SJSA1 (cell line): Measurements from ENCODE around the gene ZNF662. TPM values are rescaled to one million over a fixed set of nuclear protein-coding genes. Genes with fewer than 3 reads are reported as not detected.
A peak's percentile ranks its signal among the peaks of the same experiment; 100 is the strongest.

Experiments
- DNase-seq, 2 experiments: peaks; one replicate each; pipeline ENCODE4 v3.0.0-alpha.2; 2015 to 2020; ENCODE audit warnings: low spot score in 2 of 2, low read depth in 1 of 2
- H3K27ac ChIP-seq: fragments of 250-450 bp; sonication (Bioruptor Pico); 2 replicates; pipeline ENCODE4 v1.5.1; 2020; ENCODE audit warnings: mild to moderate bottlenecking, moderate library complexity
- H3K27me3 ChIP-seq: fragments of 250-450 bp; sonication (Bioruptor Pico); replicated peaks from 2 replicates; pipeline ENCODE4 v1.5.1; 2020; ENCODE audit warnings: mild to moderate bottlenecking, moderate library complexity
- H3K36me3 ChIP-seq: fragments of 250-450 bp; sonication (Bioruptor Pico); 2 replicates; pipeline ENCODE4 v1.5.1; 2020; ENCODE audit warnings: mild to moderate bottlenecking
- H3K4me1 ChIP-seq: fragments of 250-450 bp; sonication (Bioruptor Pico); replicated peaks from 2 replicates; pipeline ENCODE4 v1.6.1; 2021; ENCODE audit warnings: mild to moderate bottlenecking
- H3K4me3 ChIP-seq: fragments of 250-450 bp; sonication (Bioruptor Pico); 2 replicates; pipeline ENCODE4 v1.5.1; 2020; ENCODE audit warnings: mild to moderate bottlenecking
- H3K9me3 ChIP-seq: fragments of 250-450 bp; sonication (Bioruptor Pico); replicated peaks from 2 replicates; pipeline ENCODE4 v1.5.1; 2020; ENCODE audit warnings: mild to moderate bottlenecking
- total RNA-seq: library from RNA; depleted of rRNA; stranded (reverse); fragments of >200 nt; shearing (Covaris generic); gene quantifications from 2 replicates; pipeline ENCODE4 v1.2.3, GENCODE V29; 2014; rRNA removed

ZNF662 gene
- total RNA-seq, 1 experiment from 2014 or later: not detected

- no peak for DNase-seq
- Histone ChIP-seq H3K36me3 (no peaks in the 10 kb centered on the region), H3K4me3 (no peak overlapping the region), H3K9me3 (no peaks in the 10 kb centered on the region), H3K27ac (no peak overlapping the region), H3K4me1 (no peaks in the 10 kb centered on the region), H3K27me3 (no peaks in the 10 kb centered on the region)
Observed at GRCh38 chr3:42935472-42935871, 29.5 kb downstream of the ZNF662 start.

DNA sequence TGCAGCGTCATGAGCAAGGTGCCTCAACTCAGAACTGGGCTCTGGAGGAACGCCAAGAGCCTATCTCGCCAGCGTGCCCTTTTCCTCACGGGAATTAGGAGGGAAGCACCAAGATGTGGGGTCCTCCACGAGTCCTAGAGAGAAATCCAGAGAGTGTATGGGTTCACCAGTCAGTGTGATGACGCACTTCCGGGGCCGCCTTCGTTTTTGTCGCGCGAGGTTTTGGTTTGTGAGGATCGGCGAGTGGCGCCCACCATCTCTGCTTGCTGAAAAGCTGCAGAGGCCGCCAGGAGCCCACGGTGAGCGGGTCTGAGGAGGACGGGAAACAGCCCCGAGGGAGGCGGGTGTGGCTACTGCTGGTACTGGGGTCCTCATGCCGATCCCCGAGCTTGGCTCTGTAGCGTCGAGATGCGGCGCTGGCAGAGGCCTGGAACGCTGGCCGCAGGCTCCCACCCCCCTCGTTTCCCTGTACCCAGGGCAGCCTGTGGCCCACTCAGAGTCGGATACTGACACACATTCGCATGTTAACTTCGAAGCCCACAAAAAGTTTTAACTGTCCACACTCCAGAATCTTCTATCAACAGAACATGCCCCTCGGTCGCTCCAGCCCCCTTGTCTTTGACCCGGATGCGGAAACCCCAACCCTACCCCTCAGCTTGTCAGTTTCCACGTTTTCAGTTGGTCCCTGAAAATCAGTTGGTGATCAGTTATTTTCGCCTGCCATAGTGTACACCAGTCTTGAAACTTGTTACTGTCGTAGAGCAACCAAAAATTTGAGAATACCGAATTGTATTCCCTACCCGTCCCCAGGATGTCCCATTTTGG lies 30.4 kb downstream of the ZNF662 start:
- no peak for DNase-seq
- Histone ChIP-seq H3K9me3 (no peaks in the 10 kb centered on the region), H3K27ac (no peak overlapping the region), H3K4me1 (no peaks in the 10 kb centered on the region), H3K4me3 (no peak overlapping the region), H3K27me3 (no peaks in the 10 kb centered on the region), H3K36me3 (no peaks in the 10 kb centered on the region)

- Histone ChIP-seq H3K27ac (no peak overlapping the region), H3K4me1 (no peaks in the 10 kb centered on the region), H3K27me3 (no peaks in the 10 kb centered on the region), H3K4me3 (no peak overlapping the region), H3K9me3 (no peaks in the 10 kb centered on the region), H3K36me3 (no peaks in the 10 kb centered on the region)
- no peak for DNase-seq
Observed at GRCh38 chr3:42937334-42937733, 31.4 kb downstream of the ZNF662 start.

- Histone ChIP-seq H3K27me3 (no peaks in the 10 kb centered on the region), H3K36me3 (no peaks in the 10 kb centered on the region), H3K9me3 (no peaks in the 10 kb centered on the region), H3K27ac (no peak overlapping the region), H3K4me1 (no peaks in the 10 kb centered on the region), H3K4me3 (no peak overlapping the region)
- DNase-seq: no peak
Observed at GRCh38 chr3:42942693-42943092, 36.8 kb downstream of the ZNF662 start.

- Histone ChIP-seq H3K4me1 (no peaks in the 10 kb centered on the region), H3K27me3 (no peaks in the 10 kb centered on the region), H3K27ac (no peak overlapping the region), H3K4me3 (no peak overlapping the region), H3K9me3 (no peaks in the 10 kb centered on the region), H3K36me3 (no peaks in the 10 kb centered on the region)
- DNase-seq: no peak
Observed at GRCh38 chr3:42946050-42946449, 40.1 kb downstream of the ZNF662 start.

- H3K9me3 ChIP-seq: no peaks in the 10 kb centered on the region
- no peaks in the 10 kb centered on the region for H3K36me3 ChIP-seq
- DNase-seq: no peak
- no peaks in the 10 kb centered on the region for H3K27me3 ChIP-seq
- H3K4me1 ChIP-seq: no peaks in the 10 kb centered on the region
- H3K27ac ChIP-seq: no peak overlapping the region
- H3K4me3 ChIP-seq: no peak overlapping the region
Observed at GRCh38 chr3:42957573-42957972, 51.6 kb downstream of the ZNF662 start.

DNA sequence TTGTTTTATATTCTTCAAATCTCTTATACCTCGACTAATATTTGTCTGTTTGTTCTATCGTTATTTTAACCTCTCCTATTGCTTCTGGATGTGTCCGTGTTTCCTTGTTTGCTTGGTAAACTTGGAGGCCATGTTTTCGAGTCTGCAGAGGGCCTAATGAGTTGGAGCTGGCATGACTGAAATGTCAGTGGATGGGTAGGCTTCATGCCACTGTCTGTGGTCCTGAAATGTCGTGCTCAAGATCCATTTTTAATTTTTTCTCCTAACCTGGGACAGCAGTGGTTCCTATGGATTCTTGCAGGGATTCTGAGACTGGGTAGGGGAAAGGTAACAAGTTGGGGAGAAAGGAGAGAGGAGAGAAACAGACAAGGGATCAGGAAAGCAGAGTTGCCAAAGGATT lies 54.3 kb downstream of the ZNF662 start:
- H3K9me3 ChIP-seq: no peaks in the 10 kb centered on the region
- H3K4me1 ChIP-seq: no peaks in the 10 kb centered on the region
- no peak for DNase-seq
- H3K27ac ChIP-seq: no peak overlapping the region
- no peaks in the 10 kb centered on the region for H3K27me3 ChIP-seq
- H3K36me3 ChIP-seq: no peaks in the 10 kb centered on the region
- no peak overlapping the region for H3K4me3 ChIP-seq

- Histone ChIP-seq H3K4me3 (no peak overlapping the region), H3K4me1 (no peaks in the 10 kb centered on the region), H3K27ac (no peak overlapping the region), H3K9me3 (no peaks in the 10 kb centered on the region), H3K27me3 (no peaks in the 10 kb centered on the region), H3K36me3 (no peaks in the 10 kb centered on the region)
- DNase-seq: no peak
Observed at GRCh38 chr3:42960786-42961185, 54.8 kb downstream of the ZNF662 start.

DNA sequence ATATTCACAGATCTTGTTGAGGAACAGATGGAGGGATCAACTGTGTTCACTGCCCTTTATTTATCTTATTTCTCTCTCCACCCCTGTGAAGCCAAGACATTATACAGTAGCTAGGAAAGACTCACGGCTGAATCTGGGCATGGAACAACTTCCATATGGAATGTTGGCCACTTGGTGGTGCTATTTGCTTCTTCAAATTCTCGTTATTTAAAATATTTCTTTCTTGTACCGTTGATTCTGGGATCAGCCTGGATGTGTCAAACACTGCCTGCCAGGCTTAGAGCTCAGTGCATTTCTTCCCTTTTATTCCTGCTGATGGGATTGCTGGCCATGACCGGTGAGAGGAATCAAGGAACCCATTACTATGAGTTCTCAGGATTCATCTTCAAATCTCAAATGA lies 55.7 kb downstream of the ZNF662 start:
- no peaks in the 10 kb centered on the region for H3K27me3 ChIP-seq
- H3K27ac ChIP-seq: no peak overlapping the region
- no peaks in the 10 kb centered on the region for H3K36me3 ChIP-seq
- H3K4me1 ChIP-seq: no peaks in the 10 kb centered on the region
- no peak overlapping the region for H3K4me3 ChIP-seq
- H3K9me3 ChIP-seq: no peaks in the 10 kb centered on the region
- DNase-seq: peak in 1 of 2 experiments; percentile 4

- H3K4me3 ChIP-seq: no peak overlapping the region
- H3K27ac ChIP-seq: no peak overlapping the region
- H3K36me3 ChIP-seq: no peaks in the 10 kb centered on the region
- H3K27me3 ChIP-seq: no peaks in the 10 kb centered on the region
- no peaks in the 10 kb centered on the region for H3K9me3 ChIP-seq
- H3K4me1 ChIP-seq: no peaks in the 10 kb centered on the region
- no peak for DNase-seq
Observed at GRCh38 chr3:42963269-42963668, 57.3 kb downstream of the ZNF662 start.

DNA sequence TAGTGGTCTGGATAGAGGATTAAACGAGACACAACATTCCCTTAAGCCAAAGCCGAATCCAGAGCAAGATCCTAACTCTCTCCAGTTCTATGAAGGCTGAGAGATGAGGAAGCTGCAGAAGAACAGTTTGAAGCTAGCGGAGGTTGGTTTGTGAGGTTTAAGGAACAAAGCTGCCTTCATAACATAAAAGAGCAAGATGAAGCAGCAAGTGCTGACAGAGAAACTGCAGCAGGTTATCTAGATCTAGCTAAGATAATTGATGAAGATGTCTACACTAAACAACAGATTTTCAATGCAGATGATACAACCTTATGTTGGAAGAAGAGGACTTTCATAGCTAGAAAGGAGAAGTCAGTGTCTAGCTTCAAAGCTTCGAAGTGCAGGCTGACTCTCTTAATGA lies 58.3 kb downstream of the ZNF662 start:
- Histone ChIP-seq H3K36me3 (no peaks in the 10 kb centered on the region), H3K27me3 (no peaks in the 10 kb centered on the region), H3K4me1 (no peaks in the 10 kb centered on the region), H3K4me3 (no peak overlapping the region), H3K9me3 (no peaks in the 10 kb centered on the region), H3K27ac (no peak overlapping the region)
- no peak for DNase-seq

Other genes starting within 250 kb of the ZNF662 start
- not detected in 2 replicates for gene KLHL40, start 220.6 kb upstream of the ZNF662 start, total RNA-seq
- gene HHATL, start 203.3 kb upstream of the ZNF662 start, total RNA-seq: not detected in 2 replicates
- 0.39 and 1.0 TPM in 2 replicates for gene CCDC13, start 132.9 kb upstream of the ZNF662 start, total RNA-seq
- gene HIGD1A, start 101.7 kb upstream of the ZNF662 start, total RNA-seq: 227 and 295 TPM in 2 replicates
- gene ACKR2, start 96.7 kb upstream of the ZNF662 start, total RNA-seq: not detected in 2 replicates
- gene CYP8B1, start 30.3 kb upstream of the ZNF662 start, total RNA-seq: not detected in 2 replicates
- not detected in 2 replicates for gene GASK1A, start 73.2 kb downstream of the ZNF662 start, total RNA-seq
- 0.78 and 4.6 TPM in 2 replicates for gene POMGNT2, start 199.9 kb downstream of the ZNF662 start, total RNA-seq